ENCODE data around the gene FOLH1.
"Not testable (repeated sequence)": the region's sequence is repeated elsewhere in the genome, so short reads cannot be mapped to it uniquely, and the experiment has no call there.

- not testable (repeated sequence) for TF ChIP-seq CTCF (conservative IDR thresholded peaks at IDR 0.05 in 1 of 2, IDR thresholded peaks at IDR 0.05 in 1 of 2; ENCODE audit: low read depth in 1 of 2, low read length in 2 of 2); EZH2 (IDR thresholded peaks at IDR 0.05; ENCODE audit: low read length, missing control alignments)
These were observed 20.7 kb upstream of the FOLH1 start for GRCh38 chr11:49229136-49229535.
